Hematopoietic multipotent progenitor cell treated with erythropoietin and hydrocortisone succinate and interleukin-3 and kit ligand, for 8 days (in vitro differentiated cells): ENCODE results near the gene EXOC7.

Experiments used
- DNase-seq: peaks from one replicate; pipeline ENCODE4 v3.0.0-alpha.2; 2015

Gene EXOC7

DNA sequence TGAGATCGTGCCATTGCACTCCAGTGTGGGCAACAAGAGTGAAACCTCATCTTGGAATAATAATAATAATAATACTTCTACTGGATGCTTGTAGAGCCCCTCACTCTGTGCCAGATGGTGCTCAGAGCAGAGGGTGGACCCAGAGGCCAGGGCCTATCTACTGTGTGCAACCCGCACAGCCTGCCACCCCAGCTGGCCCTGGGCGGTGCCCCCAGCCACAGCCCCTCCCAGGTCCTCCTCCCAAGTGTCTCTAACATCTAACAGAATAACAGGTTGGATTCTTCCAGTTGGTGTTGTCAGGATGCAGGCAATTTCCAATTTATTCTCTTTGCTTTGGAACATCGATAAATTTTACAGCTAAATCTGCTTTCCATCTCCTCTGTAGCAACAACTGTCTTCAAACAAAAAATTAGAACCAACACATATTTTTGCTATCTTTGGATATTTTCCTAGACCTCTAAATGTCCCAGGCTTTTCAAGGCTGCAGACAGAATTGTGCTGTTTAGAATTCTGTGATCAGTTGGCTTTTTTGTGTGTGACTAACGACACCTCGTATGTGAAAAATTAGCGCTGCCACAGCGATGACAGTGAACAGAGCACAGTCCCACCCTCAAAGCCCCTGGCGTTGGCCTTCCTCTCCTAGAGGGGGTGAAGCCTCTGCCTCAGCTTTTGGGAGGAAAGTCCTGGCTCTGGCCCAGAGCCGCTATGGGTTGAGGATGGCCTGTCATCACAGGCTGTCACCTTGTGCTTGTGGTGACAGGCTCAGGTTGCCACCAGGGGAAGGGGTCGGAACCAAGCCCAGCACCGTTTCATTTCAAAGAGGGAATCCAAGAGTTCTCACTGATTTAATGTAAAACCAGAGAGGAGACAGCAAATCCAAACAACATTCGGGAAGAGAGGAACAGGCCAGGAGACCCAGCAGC is 68.9 kb downstream of the EXOC7 start:
- DNase-seq: peak; percentile 88

DNA sequence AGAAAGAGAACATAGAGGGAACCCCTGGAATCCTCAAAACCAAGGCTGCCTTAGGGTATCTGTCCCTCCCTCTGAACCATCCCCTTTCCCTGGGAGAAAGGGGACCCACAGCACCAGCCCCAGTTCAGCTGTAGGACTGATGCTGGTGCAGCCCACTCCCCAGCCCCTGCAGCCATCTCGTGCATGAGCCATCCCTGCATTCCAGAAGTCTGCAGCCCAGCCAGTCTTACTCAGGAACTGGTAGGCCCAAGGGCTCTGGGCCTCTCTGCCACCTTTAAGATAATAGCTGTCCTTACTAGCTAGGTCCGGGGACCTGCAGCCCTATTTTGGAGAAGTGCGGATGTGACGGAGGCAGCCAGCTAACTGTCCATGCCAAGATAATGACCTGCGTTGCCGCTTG is 70.4 kb downstream of the EXOC7 start:
- no peak for DNase-seq

DNA sequence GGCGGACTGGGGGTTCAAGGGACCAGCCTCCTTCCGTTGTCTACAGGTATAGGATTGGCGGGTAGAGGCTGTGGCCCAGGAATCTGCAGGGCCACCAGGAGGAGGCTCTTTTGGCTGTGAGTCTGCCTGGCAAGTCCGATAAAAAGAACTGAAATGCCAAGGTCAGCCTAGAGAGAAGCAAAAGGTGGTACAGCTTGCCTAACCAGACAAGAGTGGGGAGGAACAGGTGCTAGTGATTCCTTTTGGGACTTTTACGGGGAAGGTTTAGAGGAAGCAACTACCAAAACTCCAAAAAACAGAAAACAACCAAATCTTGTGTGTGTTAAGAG is 70.8 kb downstream of the EXOC7 start:
- no peak for DNase-seq

DNA sequence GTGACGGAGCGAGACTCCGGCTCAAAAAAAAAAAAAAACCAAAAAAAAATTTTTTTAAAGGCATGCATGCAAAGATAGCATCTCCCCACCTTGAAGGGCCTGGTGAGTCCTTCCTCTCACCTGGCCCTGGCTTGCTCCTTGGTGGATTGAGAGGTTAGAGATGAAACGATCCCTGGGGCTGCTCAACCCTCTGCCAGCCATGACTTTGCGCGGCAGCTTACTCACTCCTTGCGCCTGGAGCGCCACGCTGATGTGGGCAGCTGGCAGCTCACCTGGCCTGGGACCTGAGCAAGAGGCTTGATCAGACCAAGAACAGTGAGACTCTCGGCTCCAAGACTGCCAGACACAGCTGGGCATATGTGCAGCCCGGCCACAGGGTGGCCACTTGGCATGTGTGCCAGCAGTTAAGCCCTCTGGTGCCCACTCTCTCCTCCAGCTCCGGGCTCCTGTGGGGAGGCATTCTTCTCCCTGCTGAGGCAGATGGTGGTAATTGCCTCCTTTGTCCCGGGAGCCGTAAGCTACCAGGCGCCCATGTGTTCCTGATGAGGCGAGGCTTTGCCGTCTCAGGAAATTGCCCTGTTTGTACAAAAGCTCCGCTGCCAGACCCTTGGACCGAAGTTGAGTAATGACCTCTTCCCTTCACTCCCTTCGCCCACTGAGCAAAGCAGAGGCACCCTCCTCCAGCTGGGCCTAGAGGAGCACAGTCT is 71.4 kb downstream of the EXOC7 start:
- peak; percentile 40 for DNase-seq
